ENCODE measurements around the gene ATP5F1D. TPM values are rescaled to one million over a fixed set of nuclear protein-coding genes. Genes with fewer than 3 reads are reported as not detected.
A peak's percentile ranks its signal among the peaks of the same experiment; 100 is the strongest.

ATP5F1D gene
- total RNA-seq, 1 experiment from 2014 or later: 157 TPM

DNA sequence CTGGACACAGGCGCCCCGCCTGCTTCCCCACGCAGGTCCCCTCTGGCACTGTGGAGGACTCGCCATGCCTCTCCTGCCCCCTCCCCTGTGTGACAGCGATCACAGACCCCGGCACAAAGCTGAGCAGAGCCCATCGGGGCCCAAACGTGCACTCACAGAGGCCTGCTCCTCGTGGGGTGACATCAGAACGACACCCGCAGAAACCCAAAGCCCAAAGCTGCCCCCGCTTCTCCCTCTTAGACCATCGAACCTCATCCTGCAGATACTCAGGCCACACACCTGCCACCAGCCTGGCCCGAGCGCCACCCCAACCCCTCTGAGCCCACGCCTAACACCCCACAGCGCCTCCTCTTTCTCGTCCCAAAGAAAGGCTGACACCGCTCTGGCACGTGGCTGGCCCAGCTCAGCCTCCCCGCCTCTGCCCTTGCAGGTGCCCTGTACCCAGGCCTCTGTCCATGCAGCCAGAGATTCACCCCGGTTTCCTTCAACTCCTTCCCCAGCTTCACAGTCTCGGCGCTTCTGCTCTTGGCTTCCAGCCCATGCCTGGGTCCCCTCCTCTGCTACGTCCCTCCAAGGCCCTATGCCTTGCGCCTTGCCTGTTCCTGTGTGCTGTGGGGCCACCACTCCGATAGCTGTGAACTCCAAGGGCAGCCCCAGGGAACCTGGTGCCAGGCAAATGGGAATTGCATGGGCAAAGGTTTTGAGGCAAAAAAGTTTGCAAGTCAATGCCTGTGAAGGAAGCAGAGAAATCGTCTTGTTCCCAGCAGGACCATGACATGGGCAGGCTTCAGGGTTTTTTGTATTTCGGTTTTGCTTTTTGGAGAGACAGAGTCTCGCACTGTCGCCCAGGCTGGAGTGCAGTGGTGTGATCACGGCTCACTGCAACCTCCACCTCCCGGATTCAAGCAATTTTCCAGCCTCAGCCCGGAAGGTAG is 2.9 kb upstream of the ATP5F1D start:
- BruUV-seq (replicated peaks): no TSS peak

DNA sequence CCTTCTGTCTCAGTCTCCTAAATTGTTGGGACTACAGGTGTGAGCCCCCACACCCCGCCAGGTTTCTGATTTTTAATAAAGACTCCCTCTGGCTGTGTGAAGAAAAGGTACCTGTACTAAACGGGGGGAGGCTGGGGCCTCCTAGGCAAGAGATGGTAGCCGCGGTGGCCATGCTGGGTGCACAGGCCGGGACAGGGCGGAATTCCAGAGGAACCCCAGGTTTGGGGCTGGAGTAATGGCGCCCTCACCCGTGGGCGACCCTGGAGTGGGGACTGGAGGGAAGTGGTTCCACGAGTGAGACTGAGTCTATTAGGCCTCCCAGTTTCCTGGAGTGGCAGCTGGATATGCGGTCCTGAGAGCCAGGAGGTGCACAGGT is 2.1 kb upstream of the ATP5F1D start:
- no TSS peak for BruUV-seq (replicated peaks)
- ChIA-PET POLR2A (ENCODE audit: unreplicated experiment) (no interaction called here), CTCF (no interaction called here)
- 0 out of 2 replicates have a peak overlapping the region, but pooled peaks have one; percentile 78 for H3K4me2 ChIP-seq
- no peak overlapping the region for H3K4me3 ChIP-seq
- H3K4me1 ChIP-seq (replicated peaks; ENCODE audit: insufficient read depth): peaks cover 17% of the 10 kb centered on the region
- H3K27me3 ChIP-seq (ENCODE audit: insufficient read depth, low read depth): no peaks in the 10 kb centered on the region
- no peaks in the 10 kb centered on the region for H3K9me3 ChIP-seq (ENCODE audit: insufficient read depth, low read depth)
- no peaks in the 10 kb centered on the region for H3K9me2 ChIP-seq (ENCODE audit: insufficient read depth)
- H3K36me3 ChIP-seq (ENCODE audit: low read depth): no peaks in the 10 kb centered on the region
- intact Hi-C loops (cut with micrococcal nuclease; ENCODE audit: unreplicated experiment): no loop called here
- H3K79me2 ChIP-seq (ENCODE audit: low read depth): peaks cover 9% of the 10 kb centered on the region
- no peaks in the 10 kb centered on the region for H4K20me1 ChIP-seq (ENCODE audit: insufficient read depth)
- H3K27ac ChIP-seq: no peak overlapping the region
- no peak for DNase-seq
- TF ChIP-seq, protein P1, sequence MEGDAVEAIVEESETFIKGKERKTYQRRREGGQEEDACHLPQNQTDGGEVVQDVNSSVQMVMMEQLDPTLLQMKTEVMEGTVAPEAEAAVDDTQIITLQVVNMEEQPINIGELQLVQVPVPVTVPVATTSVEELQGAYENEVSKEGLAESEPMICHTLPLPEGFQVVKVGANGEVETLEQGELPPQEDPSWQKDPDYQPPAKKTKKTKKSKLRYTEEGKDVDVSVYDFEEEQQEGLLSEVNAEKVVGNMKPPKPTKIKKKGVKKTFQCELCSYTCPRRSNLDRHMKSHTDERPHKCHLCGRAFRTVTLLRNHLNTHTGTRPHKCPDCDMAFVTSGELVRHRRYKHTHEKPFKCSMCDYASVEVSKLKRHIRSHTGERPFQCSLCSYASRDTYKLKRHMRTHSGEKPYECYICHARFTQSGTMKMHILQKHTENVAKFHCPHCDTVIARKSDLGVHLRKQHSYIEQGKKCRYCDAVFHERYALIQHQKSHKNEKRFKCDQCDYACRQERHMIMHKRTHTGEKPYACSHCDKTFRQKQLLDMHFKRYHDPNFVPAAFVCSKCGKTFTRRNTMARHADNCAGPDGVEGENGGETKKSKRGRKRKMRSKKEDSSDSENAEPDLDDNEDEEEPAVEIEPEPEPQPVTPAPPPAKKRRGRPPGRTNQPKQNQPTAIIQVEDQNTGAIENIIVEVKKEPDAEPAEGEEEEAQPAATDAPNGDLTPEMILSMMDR (conservative IDR thresholded peaks at IDR 0.05): no peak
- TF ChIP-seq EZH2 (IDR thresholded peaks at IDR 0.05; ENCODE audit: low read depth): no peak
- peaks cover 27% of the 10 kb centered on the region; the same call in 1 of the 2 replicates for H3F3A ChIP-seq (ENCODE audit: insufficient read depth, low read depth)
- no peak overlapping the region for H2AFZ ChIP-seq

More for the DNA sequence above, 2.9 kb upstream of the ATP5F1D start:
- no peaks in the 10 kb centered on the region for H3K36me3 ChIP-seq (ENCODE audit: low read depth)
- no peak overlapping the region for H3K4me3 ChIP-seq
- peak overlapping the region; percentile 53; the same call in 1 of the 2 replicates for H3K4me2 ChIP-seq
- peaks cover 16% of the 10 kb centered on the region for H3K4me1 ChIP-seq (replicated peaks; ENCODE audit: insufficient read depth)
- peaks cover 27% of the 10 kb centered on the region; the same call in 1 of the 2 replicates for H3F3A ChIP-seq (ENCODE audit: insufficient read depth, low read depth)
- no peak overlapping the region for H3K27ac ChIP-seq
- TF ChIP-seq EZH2 (IDR thresholded peaks at IDR 0.05; ENCODE audit: low read depth): no peak
- TF ChIP-seq, protein P1 (conservative IDR thresholded peaks at IDR 0.05): no peak
- H3K79me2 ChIP-seq (ENCODE audit: low read depth): peaks cover 9% of the 10 kb centered on the region
- POLR2A ChIA-PET (ENCODE audit: unreplicated experiment): no interaction called here
- no peaks in the 10 kb centered on the region for H4K20me1 ChIP-seq (ENCODE audit: insufficient read depth)
- DNase-seq: no peak
- intact Hi-C loops (cut with micrococcal nuclease; ENCODE audit: unreplicated experiment): no loop called here
- H2AFZ ChIP-seq: no peak overlapping the region
- no peaks in the 10 kb centered on the region for H3K9me2 ChIP-seq (ENCODE audit: insufficient read depth)
- no peaks in the 10 kb centered on the region for H3K27me3 ChIP-seq (ENCODE audit: insufficient read depth, low read depth)
- H3K9me3 ChIP-seq (ENCODE audit: insufficient read depth, low read depth): no peaks in the 10 kb centered on the region
- CTCF ChIA-PET: no interaction called here

DNA sequence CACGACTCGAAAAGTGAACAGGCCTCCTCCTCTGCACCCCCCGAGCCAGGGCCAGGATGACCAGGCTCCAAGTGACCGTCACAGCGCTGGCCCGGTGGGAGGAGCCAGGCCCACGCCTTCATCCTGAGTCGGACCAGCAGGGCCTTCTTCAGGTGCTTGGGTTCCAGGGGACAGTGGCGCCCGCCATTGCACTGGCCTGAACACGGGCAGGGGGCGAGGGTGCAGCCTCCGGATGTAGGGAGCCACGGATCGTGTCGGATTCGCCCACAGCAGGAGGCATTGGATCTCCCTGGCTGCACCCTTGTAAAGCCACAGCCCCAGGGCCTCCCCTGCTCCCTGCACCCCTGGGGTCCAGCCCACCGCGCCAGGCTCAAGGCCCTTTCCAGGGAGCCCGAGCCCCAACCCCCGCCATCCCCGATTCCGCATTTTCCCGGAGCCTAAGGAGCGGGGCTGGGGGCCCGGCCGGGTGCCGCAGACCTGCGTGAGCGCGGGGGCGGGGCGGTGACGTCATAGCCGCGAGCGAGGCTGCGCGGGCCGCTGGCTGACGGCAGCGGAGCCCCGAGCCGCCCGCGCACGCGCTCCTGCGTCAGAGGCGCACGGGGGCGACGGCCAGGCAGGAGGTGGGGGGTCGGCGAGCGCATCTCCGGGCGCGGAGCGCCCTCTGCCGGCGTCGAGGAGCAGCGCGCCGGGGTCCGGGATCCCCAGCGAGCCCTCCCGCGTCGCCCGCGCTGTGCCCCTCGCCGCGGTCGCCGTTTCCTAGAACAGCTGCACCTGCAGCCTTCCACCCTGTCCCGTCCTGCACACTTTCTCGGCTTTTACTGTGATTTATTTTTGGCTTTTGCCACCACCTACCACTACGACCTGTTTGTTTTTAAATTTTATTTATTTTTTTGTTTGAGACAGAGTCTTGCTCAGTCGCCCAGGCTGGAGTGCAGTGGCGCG is 1.5 kb upstream of the ATP5F1D start:
- Histone ChIP-seq H4K20me1 (ENCODE audit: insufficient read depth) (no peaks in the 10 kb centered on the region), H3K27me3 (ENCODE audit: insufficient read depth, low read depth) (no peaks in the 10 kb centered on the region), H3K36me3 (ENCODE audit: low read depth) (no peaks in the 10 kb centered on the region), H3K79me2 (ENCODE audit: low read depth) (peaks cover 9% of the 10 kb centered on the region), H3K4me2 (peak overlapping the region; percentile 78), H3F3A (ENCODE audit: insufficient read depth, low read depth) (peaks cover 27% of the 10 kb centered on the region; the same call in 1 of the 2 replicates), H3K27ac (no peak overlapping the region), H3K4me3 (peak overlapping the region; percentile 73), H3K9me3 (ENCODE audit: insufficient read depth, low read depth) (no peaks in the 10 kb centered on the region), H2AFZ (no peak overlapping the region), H3K9me2 (ENCODE audit: insufficient read depth) (no peaks in the 10 kb centered on the region), H3K4me1 (replicated peaks; ENCODE audit: insufficient read depth) (peaks cover 23% of the 10 kb centered on the region)
- intact Hi-C loops (cut with micrococcal nuclease; ENCODE audit: unreplicated experiment): loop anchor here (1.0 kb wide), 1 partner anchor 319 kb away; no protein-coding TSS in a partner anchor
- TF ChIP-seq, protein P1 (conservative IDR thresholded peaks at IDR 0.05): peak; percentile 53
- no peak for TF ChIP-seq EZH2 (IDR thresholded peaks at IDR 0.05; ENCODE audit: low read depth)
- POLR2A ChIA-PET (ENCODE audit: unreplicated experiment): no interaction called here
- CTCF ChIA-PET: interaction anchor here (0.6 kb wide), 1 partner anchor 210 kb away, joined by 4 read pairs; no protein-coding TSS in a partner anchor
- no TSS peak for BruUV-seq (replicated peaks)
- peak; percentile 43 to 85 for DNase-seq
